CD4-positive, alpha-beta memory T cell (primary cell): ENCODE results near the gene ZMIZ1. TPM values are rescaled to one million over a fixed set of nuclear protein-coding genes. Genes with fewer than 3 reads are reported as not detected.
A peak's percentile ranks its signal among the peaks of the same experiment; 100 is the strongest.

Source experiments
- CTCF ChIA-PET: fragments of 350-600 bp; sonication (Branson Sonifier 250); formaldehyde crosslinking; loops from one replicate; lab custom pipeline; 2021; ENCODE audit warnings: inconsistent platforms; ENCODE audit not compliant: partially characterized antibody; lab: Charles Lee
- POLR2A ChIA-PET: fragments of 350-600 bp; sonication (Branson Sonifier 250); formaldehyde crosslinking; loops from one replicate; lab custom pipeline; 2021; ENCODE audit not compliant: partially characterized antibody; lab: Charles Lee
- DNase-seq, 5 donors: peaks; one replicate each; pipeline versions ENCODE4 v3.0.0 to v3.0.0-alpha.2; 2020 to 2022; ENCODE audit warnings: mixed read lengths in 1 of 5
- H3K27ac ChIP-seq: one replicate; pipeline ENCODE4 v1.7.0; 2013; ENCODE audit warnings: low read depth, low read length
- H3K27me3 ChIP-seq: 2 replicates; pipeline ENCODE4 v1.7.0; 2013; ENCODE audit warnings: mild to moderate bottlenecking, low read length, moderate library complexity; ENCODE audit not compliant: insufficient read depth
- H3K36me3 ChIP-seq: 2 replicates; pipeline ENCODE4 v1.7.0; 2013; ENCODE audit warnings: mild to moderate bottlenecking, low read length, moderate library complexity; ENCODE audit not compliant: insufficient read depth
- H3K4me1 ChIP-seq: 2 replicates; pipeline ENCODE4 v1.7.0; 2013; ENCODE audit warnings: mild to moderate bottlenecking, low read length, moderate library complexity; ENCODE audit not compliant: insufficient read depth
- H3K4me3 ChIP-seq, 2 donors: one replicate each; pipeline ENCODE4 v1.7.0; 2013; ENCODE audit warnings: low read length in 2 of 2, mild to moderate bottlenecking in 1 of 2
- H3K9me3 ChIP-seq, 2 donors: one replicate each; pipeline ENCODE4 v1.7.0; 2013; ENCODE audit warnings: low read length in 2 of 2, control low read depth in 1 of 2; ENCODE audit not compliant: control insufficient read depth in 1 of 2
- H3K27ac Mint-ChIP-seq, 7 donors: one replicate each; pipeline ENCODE4 v1.8.0; 2020 to 2021; ENCODE audit warnings: mixed read lengths in 7 of 7, mild to moderate bottlenecking in 6 of 7, inconsistent platforms in 3 of 7, moderate library complexity in 3 of 7
- H3K27me3 Mint-ChIP-seq, 2 donors: one replicate each; pipeline ENCODE4 v1.8.0; 2020 to 2021; ENCODE audit warnings: mixed read lengths in 2 of 2
- H3K36me3 Mint-ChIP-seq, 2 donors: one replicate each; pipeline ENCODE4 v1.8.0; 2020 to 2021; ENCODE audit warnings: mixed read lengths in 2 of 2, inconsistent platforms in 1 of 2, mild to moderate bottlenecking in 1 of 2
- H3K4me1 Mint-ChIP-seq, 4 donors: one replicate each; pipeline ENCODE4 v1.8.0; 2020 to 2021; ENCODE audit warnings: mixed read lengths in 4 of 4, mild to moderate bottlenecking in 1 of 4
- H3K4me3 Mint-ChIP-seq, 8 donors: one replicate each; pipeline ENCODE4 v1.8.0; 2020 to 2021; ENCODE audit warnings: mixed read lengths in 8 of 8, mild to moderate bottlenecking in 7 of 8, moderate library complexity in 6 of 8, inconsistent platforms in 3 of 8
- H3K9me3 Mint-ChIP-seq, 8 donors: one replicate each; pipeline ENCODE4 v1.8.0; 2020 to 2021; ENCODE audit warnings: mixed read lengths in 8 of 8, mild to moderate bottlenecking in 5 of 8, inconsistent platforms in 3 of 8, moderate library complexity in 1 of 8
- intact Hi-C: fragments of 100-400 bp; cut with micrococcal nuclease; formaldehyde crosslinking; loops from one replicate; pipeline ENCODE4 v1.15.1; 2023
- polyA plus RNA-seq, 2 donors: library from polyadenylated mRNA; unstranded; fragments of 300-500 nt; fragmentation: Illumina TruSeq; gene quantifications; one replicate each; pipeline ENCODE4 v1.2.3, GENCODE V29; 2021
- total RNA-seq, 2 experiments: library from RNA; stranded (reverse); gene quantifications; one replicate each; pipeline ENCODE4 v1.2.3, GENCODE V29; 2021

The ZMIZ1 gene
- total and polyA plus RNA-seq, 4 experiments from 2014 or later: 0.58 to 25.4 (median 14.0) TPM

- H3K27ac Mint-ChIP-seq: peak overlapping the region in 1 of 7 donors; percentile 64
- H3K27me3 Mint-ChIP-seq: no peaks in the 10 kb centered on the region
- H3K36me3 Mint-ChIP-seq: no peaks in the 10 kb centered on the region
- H3K4me1 ChIP-seq: peaks cover 60% of the 10 kb centered on the region
- H3K4me1 Mint-ChIP-seq: peaks cover 16 to 72% (median 49%) of the 10 kb centered on the region in 4 donors
- no peak overlapping the region for H3K27ac ChIP-seq
- H3K4me3 ChIP-seq: no peak overlapping the region
- no peak for DNase-seq
- ChIA-PET CTCF (interaction anchor here (1.4 to 2.2 kb wide), 2 partner anchors 101 to 120 kb away, joined by 4 to 11 read pairs; no protein-coding TSS in a partner anchor), POLR2A (no interaction called here)
- no peaks in the 10 kb centered on the region for H3K9me3 ChIP-seq
- H3K36me3 ChIP-seq: no peaks in the 10 kb centered on the region
- H3K9me3 Mint-ChIP-seq: no peaks in the 10 kb centered on the region
- H3K4me3 Mint-ChIP-seq: no peak overlapping the region
- H3K27me3 ChIP-seq: no peaks in the 10 kb centered on the region
- intact Hi-C loops: no loop called here
These were observed 6.7 kb downstream of the ZMIZ1 start for GRCh38 chr10:79075418-79075817.

GRCh38 chr10:79077488-79078173 lies 8.9 kb downstream of the ZMIZ1 start:
- no peak for DNase-seq
- Mint-ChIP-seq H3K27ac (no peak overlapping the region), H3K27me3 (no peaks in the 10 kb centered on the region), H3K4me3 (peak overlapping the region in 1 of 8 donors; percentile 36), H3K4me1 (peaks cover 14 to 67% (median 44%) of the 10 kb centered on the region in 4 donors), H3K9me3 (no peaks in the 10 kb centered on the region), H3K36me3 (no peaks in the 10 kb centered on the region)
- H3K36me3 ChIP-seq: no peaks in the 10 kb centered on the region
- H3K27me3 ChIP-seq: no peaks in the 10 kb centered on the region
- H3K9me3 ChIP-seq: no peaks in the 10 kb centered on the region
- no peak overlapping the region for H3K4me3 ChIP-seq
- CTCF ChIA-PET: interaction anchor here (1.5 kb wide), 1 partner anchor 420 kb away, joined by 3 read pairs; no protein-coding TSS in a partner anchor
- peaks cover 50% of the 10 kb centered on the region for H3K4me1 ChIP-seq
- intact Hi-C loops: no loop called here
- no peak overlapping the region for H3K27ac ChIP-seq
- POLR2A ChIA-PET: no interaction called here

GRCh38 chr10:79078367-79079053 lies 9.7 kb downstream of the ZMIZ1 start:
- H3K9me3 Mint-ChIP-seq: no peaks in the 10 kb centered on the region
- Histone ChIP-seq H3K27me3 (no peaks in the 10 kb centered on the region), H3K4me1 (peaks cover 58% of the 10 kb centered on the region), H3K36me3 (no peaks in the 10 kb centered on the region), H3K27ac (no peak overlapping the region), H3K9me3 (no peaks in the 10 kb centered on the region), H3K4me3 (no peak overlapping the region)
- peak overlapping the region in 2 of 7 donors; percentile 32 to 57 for H3K27ac Mint-ChIP-seq
- H3K4me3 Mint-ChIP-seq: no peak overlapping the region
- no peaks in the 10 kb centered on the region for H3K36me3 Mint-ChIP-seq
- ChIA-PET CTCF (interaction anchor here (1.0 kb wide), 1 partner anchor 104 kb away, joined by 3 read pairs; no protein-coding TSS in a partner anchor), POLR2A (no interaction called here)
- H3K27me3 Mint-ChIP-seq: no peaks in the 10 kb centered on the region
- DNase-seq: no peak
- intact Hi-C loops: no loop called here
- peaks cover 20 to 67% (median 48%) of the 10 kb centered on the region in 4 donors for H3K4me1 Mint-ChIP-seq

- Mint-ChIP-seq H3K9me3 (no peaks in the 10 kb centered on the region), H3K27ac (no peak overlapping the region), H3K4me1 (peaks cover 23 to 67% (median 50%) of the 10 kb centered on the region in 4 donors), H3K4me3 (no peak overlapping the region), H3K36me3 (no peaks in the 10 kb centered on the region), H3K27me3 (no peaks in the 10 kb centered on the region)
- H3K27ac ChIP-seq: no peak overlapping the region
- H3K9me3 ChIP-seq: no peaks in the 10 kb centered on the region
- H3K27me3 ChIP-seq: no peaks in the 10 kb centered on the region
- H3K4me1 ChIP-seq: peaks cover 63% of the 10 kb centered on the region
- H3K4me3 ChIP-seq: no peak overlapping the region
- H3K36me3 ChIP-seq: no peaks in the 10 kb centered on the region
- CTCF ChIA-PET: interaction anchor here (0.9 to 1.4 kb wide), 4 partner anchors 104 to 123 kb away, joined by 3 to 5 read pairs (median 3); no protein-coding TSS in a partner anchor
- intact Hi-C loops: no loop called here
- no peak for DNase-seq
- POLR2A ChIA-PET: no interaction called here
These were observed 10.3 kb downstream of the ZMIZ1 start for GRCh38 chr10:79079054-79079397.

DNA sequence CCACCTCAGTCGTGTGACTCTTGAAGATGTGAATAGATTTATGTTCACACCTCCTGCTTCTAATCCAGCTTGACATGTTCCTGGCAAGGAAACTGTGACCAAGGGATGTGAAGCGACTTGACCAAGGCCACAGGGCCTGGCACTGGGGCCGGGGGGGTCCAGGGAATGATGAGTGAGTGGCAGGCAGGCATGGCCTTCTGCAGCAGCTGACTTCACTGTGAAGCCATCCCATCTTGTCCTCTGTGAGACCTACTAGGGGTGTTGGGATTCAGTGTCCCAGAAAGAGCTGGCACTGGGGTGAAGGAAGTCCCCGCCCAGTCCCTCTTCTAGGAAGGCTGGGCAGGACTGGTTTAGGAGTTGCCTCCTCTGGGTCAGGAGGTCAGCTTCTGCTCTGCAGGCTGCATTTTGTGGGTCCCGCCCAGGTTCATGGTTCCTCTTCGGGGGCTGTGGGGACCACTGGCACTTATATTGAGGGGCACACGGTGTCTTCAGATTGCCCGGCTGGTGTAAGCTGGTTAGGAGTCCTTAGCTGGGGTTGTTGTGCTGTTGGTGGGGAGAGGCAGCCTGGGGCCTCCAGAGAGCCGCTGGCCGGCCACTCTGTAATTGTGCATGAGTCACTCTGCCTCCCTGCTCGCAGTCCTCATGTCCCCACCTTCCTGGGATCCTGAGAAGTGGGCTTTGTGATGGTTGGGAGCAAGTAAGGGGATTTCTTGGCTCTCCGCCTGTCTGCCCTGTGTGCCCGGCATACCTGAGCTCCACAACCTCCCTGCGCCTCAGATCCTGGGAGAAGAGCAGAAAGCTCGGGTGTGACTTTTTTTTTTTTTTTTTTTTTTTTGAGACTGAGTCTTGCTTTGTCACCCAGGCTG lies 11.0 kb downstream of the ZMIZ1 start:
- Mint-ChIP-seq H3K9me3 (no peaks in the 10 kb centered on the region), H3K4me3 (no peak overlapping the region), H3K27ac (peak overlapping the region in 1 of 7 donors; percentile 18), H3K4me1 (peaks cover 29 to 68% (median 52%) of the 10 kb centered on the region in 4 donors), H3K36me3 (no peaks in the 10 kb centered on the region), H3K27me3 (no peaks in the 10 kb centered on the region)
- H3K4me1 ChIP-seq: peaks cover 69% of the 10 kb centered on the region
- DNase-seq: no peak
- H3K27me3 ChIP-seq: no peaks in the 10 kb centered on the region
- ChIA-PET POLR2A (no interaction called here), CTCF (interaction anchor here (0.9 to 1.4 kb wide), 3 partner anchors 116 to 122 kb away, joined by 3 to 5 read pairs (median 3); no protein-coding TSS in a partner anchor)
- H3K27ac ChIP-seq: no peak overlapping the region
- H3K9me3 ChIP-seq: no peaks in the 10 kb centered on the region
- no peaks in the 10 kb centered on the region for H3K36me3 ChIP-seq
- H3K4me3 ChIP-seq: no peak overlapping the region
- intact Hi-C loops: no loop called here

DNA sequence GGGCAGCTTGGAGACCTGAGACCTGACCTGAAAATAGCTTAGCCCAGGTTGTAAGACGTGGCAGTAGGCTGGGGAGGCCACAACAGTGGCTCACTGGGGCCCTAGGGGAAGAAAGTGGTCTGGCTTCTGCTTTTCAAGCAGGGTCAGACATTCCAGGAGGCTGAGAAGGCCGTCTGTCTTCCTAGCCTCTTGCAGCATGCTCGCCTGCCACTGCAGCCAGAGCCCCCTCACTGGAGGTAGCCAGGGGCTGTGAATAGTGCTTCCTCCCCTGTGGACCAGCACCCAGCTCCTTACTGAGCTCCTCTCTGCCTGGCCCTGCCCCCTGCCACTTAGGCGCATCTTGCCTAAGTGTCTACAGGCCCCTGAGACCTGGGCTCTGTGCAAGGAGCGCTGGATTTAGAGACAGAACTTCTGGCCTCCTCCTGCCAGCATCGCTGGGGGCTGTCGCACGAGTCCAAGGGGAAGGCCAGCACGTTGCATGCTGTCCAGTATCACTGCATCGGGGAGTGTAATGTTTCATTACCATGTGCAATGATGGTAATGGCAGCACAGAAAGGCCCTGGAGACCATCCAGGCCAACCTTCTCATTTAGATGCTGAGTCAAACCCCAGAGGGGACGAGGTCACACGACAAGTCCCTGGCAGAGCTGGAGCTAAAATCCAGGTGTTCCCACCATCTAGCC lies 12.7 kb downstream of the ZMIZ1 start:
- Histone ChIP-seq H3K27me3 (no peaks in the 10 kb centered on the region), H3K36me3 (no peaks in the 10 kb centered on the region), H3K4me1 (peaks cover 68% of the 10 kb centered on the region), H3K4me3 (no peak overlapping the region), H3K9me3 (no peaks in the 10 kb centered on the region), H3K27ac (no peak overlapping the region)
- Mint-ChIP-seq H3K4me1 (peaks cover 30 to 76% (median 48%) of the 10 kb centered on the region in 4 donors), H3K36me3 (no peaks in the 10 kb centered on the region), H3K9me3 (no peaks in the 10 kb centered on the region), H3K27ac (peak overlapping the region in 2 of 7 donors; percentile 4 to 36), H3K27me3 (no peaks in the 10 kb centered on the region), H3K4me3 (peak overlapping the region in 1 of 8 donors; percentile 5)
- no peak for DNase-seq
- intact Hi-C loops: no loop called here
- POLR2A ChIA-PET: no interaction called here
- CTCF ChIA-PET: no interaction called here
